Measurements from ENCODE around the gene SH3PXD2A.
"Not testable (repeated sequence)": the region's sequence is repeated elsewhere in the genome, so short reads cannot be mapped to it uniquely, and the experiment has no call there.

SH3PXD2A gene

GRCh38 chr10:103793920-103794883 is 61.2 kb downstream of the SH3PXD2A start:
- no peak for DNase-seq (ENCODE audit: low read depth in 2 of 3, low spot score in 1 of 3)

GRCh38 chr10:103793429-103793828 is 61.9 kb downstream of the SH3PXD2A start:
- DNase-seq (ENCODE audit: low read depth in 2 of 3, low spot score in 1 of 3), result no peak

GRCh38 chr10:103792547-103792946 is 62.8 kb downstream of the SH3PXD2A start:
- no peak for DNase-seq (ENCODE audit: low read depth in 2 of 3, low spot score in 1 of 3)

- DNase-seq (ENCODE audit: low read depth in 2 of 3, low spot score in 1 of 3), result no peak
These were observed 63.5 kb downstream of the SH3PXD2A start for GRCh38 chr10:103791858-103792257.

- DNase-seq (ENCODE audit: low read depth in 2 of 3, low spot score in 1 of 3), result no peak
These were observed 64.1 kb downstream of the SH3PXD2A start for GRCh38 chr10:103791291-103791690.

GRCh38 chr10:103790580-103790979 is 64.8 kb downstream of the SH3PXD2A start:
- DNase-seq (ENCODE audit: low read depth in 2 of 3, low spot score in 1 of 3), result no peak

GRCh38 chr10:103789771-103790201 is 65.6 kb downstream of the SH3PXD2A start:
- DNase-seq (ENCODE audit: low read depth in 2 of 3, low spot score in 1 of 3), result no peak

- DNase-seq (ENCODE audit: low read depth in 2 of 3, low spot score in 1 of 3), result no peak
These were observed 66.2 kb downstream of the SH3PXD2A start for GRCh38 chr10:103789161-103789560.

- no peak for DNase-seq (ENCODE audit: low read depth in 2 of 3, low spot score in 1 of 3)
These were observed 68.0 kb downstream of the SH3PXD2A start for GRCh38 chr10:103787331-103787730.

- no peak for DNase-seq (ENCODE audit: low read depth in 2 of 3, low spot score in 1 of 3)
These were observed 69.4 kb downstream of the SH3PXD2A start for GRCh38 chr10:103786020-103786419.

- DNase-seq (ENCODE audit: low read depth in 2 of 3, low spot score in 1 of 3), result no peak
These were observed 70.5 kb downstream of the SH3PXD2A start for GRCh38 chr10:103784723-103785418.

- DNase-seq (ENCODE audit: low read depth in 2 of 3, low spot score in 1 of 3), result no peak
These were observed 71.3 kb downstream of the SH3PXD2A start for GRCh38 chr10:103784089-103784488.

- DNase-seq (ENCODE audit: low read depth in 2 of 3, low spot score in 1 of 3), result no peak
These were observed 71.7 kb downstream of the SH3PXD2A start for GRCh38 chr10:103783681-103784080.

- no peak for DNase-seq (ENCODE audit: low read depth in 2 of 3, low spot score in 1 of 3)
These were observed 73.9 kb downstream of the SH3PXD2A start for GRCh38 chr10:103781329-103782061.

- DNase-seq (ENCODE audit: low read depth in 2 of 3, low spot score in 1 of 3), result no peak
These were observed 74.9 kb downstream of the SH3PXD2A start for GRCh38 chr10:103780242-103781149.

- no peak for DNase-seq (ENCODE audit: low read depth in 2 of 3, low spot score in 1 of 3)
These were observed 76.8 kb downstream of the SH3PXD2A start for GRCh38 chr10:103778358-103779139.

- no peak for DNase-seq (ENCODE audit: low read depth in 2 of 3, low spot score in 1 of 3)
These were observed 78.3 kb downstream of the SH3PXD2A start for GRCh38 chr10:103776878-103777591.

- no peak for DNase-seq (ENCODE audit: low read depth in 2 of 3, low spot score in 1 of 3)
These were observed 79.6 kb downstream of the SH3PXD2A start for GRCh38 chr10:103775776-103776175.

GRCh38 chr10:103772846-103773245 is 82.5 kb downstream of the SH3PXD2A start:
- not testable (repeated sequence) for DNase-seq (ENCODE audit: low read depth in 2 of 3, low spot score in 1 of 3)
